ENCODE measurements around the gene SH3PXD2A.

The SH3PXD2A gene

GRCh38 chr10:103696411-103697145 is 158.8 kb downstream of the SH3PXD2A start:
- ATAC-seq (ENCODE audit: insufficient read depth, low read depth) (peak; percentile 60; the same call in 2 of the 3 replicates), DNase-seq (peak; percentile 30)
- Histone ChIP-seq H3K27me3 (ENCODE audit: insufficient read depth, low read length, poor library complexity) (peaks cover 21% of the 10 kb centered on the region), H3K4me1 (ENCODE audit: insufficient read depth, low read length) (no peaks in the 10 kb centered on the region), H3K36me3 (ENCODE audit: insufficient read depth, low read length) (no peaks in the 10 kb centered on the region), H3K79me2 (ENCODE audit: insufficient read depth, low read length) (no peaks in the 10 kb centered on the region), H2AFZ (ENCODE audit: low read depth, low read length) (no peak overlapping the region), H3K27ac (ENCODE audit: low read length) (no peak overlapping the region), H3K9ac (ENCODE audit: low read depth, low read length) (no peak overlapping the region), H3K4me3 (ENCODE audit: low read depth in 1 of 2, low read length in 2 of 2) (no peak overlapping the region), H3K4me2 (ENCODE audit: insufficient read depth, low read length) (no peak overlapping the region), H4K20me1 (ENCODE audit: insufficient read depth, low read length) (no peaks in the 10 kb centered on the region), H3K9me3 (ENCODE audit: insufficient read depth, low read length, severe bottlenecking) (no peaks in the 10 kb centered on the region)
- TF ChIP-seq EZH2 (IDR thresholded peaks at IDR 0.05; ENCODE audit: borderline replicate concordance, low read depth, low read length, severe bottlenecking) (no peak), CTCF (IDR thresholded peaks at IDR 0.05; ENCODE audit: borderline replicate concordance, extremely low read depth, low read length, poor library complexity, severe bottlenecking) (no peak)

- Histone ChIP-seq H3K79me2 (ENCODE audit: insufficient read depth, low read length) (no peaks in the 10 kb centered on the region), H3K36me3 (ENCODE audit: insufficient read depth, low read length) (no peaks in the 10 kb centered on the region), H3K4me3 (ENCODE audit: low read depth in 1 of 2, low read length in 2 of 2) (no peak overlapping the region), H3K9me3 (ENCODE audit: insufficient read depth, low read length, severe bottlenecking) (no peaks in the 10 kb centered on the region), H3K27ac (ENCODE audit: low read length) (no peak overlapping the region), H3K4me2 (ENCODE audit: insufficient read depth, low read length) (no peak overlapping the region), H3K27me3 (ENCODE audit: insufficient read depth, low read length, poor library complexity) (peaks cover 21% of the 10 kb centered on the region), H3K9ac (ENCODE audit: low read depth, low read length) (no peak overlapping the region), H4K20me1 (ENCODE audit: insufficient read depth, low read length) (no peaks in the 10 kb centered on the region), H3K4me1 (ENCODE audit: insufficient read depth, low read length) (no peaks in the 10 kb centered on the region), H2AFZ (ENCODE audit: low read depth, low read length) (no peak overlapping the region)
- TF ChIP-seq CTCF (IDR thresholded peaks at IDR 0.05; ENCODE audit: borderline replicate concordance, extremely low read depth, low read length, poor library complexity, severe bottlenecking) (no peak), EZH2 (IDR thresholded peaks at IDR 0.05; ENCODE audit: borderline replicate concordance, low read depth, low read length, severe bottlenecking) (no peak)
- ATAC-seq (ENCODE audit: insufficient read depth, low read depth) = no peak
- no peak for DNase-seq
Observed at GRCh38 chr10:103696094-103696410, 159.3 kb downstream of the SH3PXD2A start.

GRCh38 chr10:103695584-103696005 is 159.8 kb downstream of the SH3PXD2A start:
- Histone ChIP-seq H3K27me3 (ENCODE audit: insufficient read depth, low read length, poor library complexity) (peaks cover 25% of the 10 kb centered on the region), H2AFZ (ENCODE audit: low read depth, low read length) (no peak overlapping the region), H3K4me1 (ENCODE audit: insufficient read depth, low read length) (no peaks in the 10 kb centered on the region), H3K9me3 (ENCODE audit: insufficient read depth, low read length, severe bottlenecking) (no peaks in the 10 kb centered on the region), H3K4me3 (ENCODE audit: low read depth in 1 of 2, low read length in 2 of 2) (no peak overlapping the region), H3K9ac (ENCODE audit: low read depth, low read length) (no peak overlapping the region), H3K27ac (ENCODE audit: low read length) (no peak overlapping the region), H3K36me3 (ENCODE audit: insufficient read depth, low read length) (no peaks in the 10 kb centered on the region), H3K4me2 (ENCODE audit: insufficient read depth, low read length) (no peak overlapping the region), H3K79me2 (ENCODE audit: insufficient read depth, low read length) (no peaks in the 10 kb centered on the region), H4K20me1 (ENCODE audit: insufficient read depth, low read length) (no peaks in the 10 kb centered on the region)
- DNase-seq (no peak), ATAC-seq (ENCODE audit: insufficient read depth, low read depth) (no peak)
- no peak for TF ChIP-seq EZH2 (IDR thresholded peaks at IDR 0.05; ENCODE audit: borderline replicate concordance, low read depth, low read length, severe bottlenecking)
- no peak for TF ChIP-seq CTCF (IDR thresholded peaks at IDR 0.05; ENCODE audit: borderline replicate concordance, extremely low read depth, low read length, poor library complexity, severe bottlenecking)

All from DND-41 (cell line).